ENCODE data around the gene AGPS. TPM values are rescaled to one million over a fixed set of nuclear protein-coding genes. Genes with fewer than 3 reads are reported as not detected.

Gene AGPS
- total and polyA plus RNA-seq, 2 donors (not counting 1 experiment from before 2014, with no cell fraction given), result 2.2 to 25.5 TPM

- intact Hi-C loops (cut with micrococcal nuclease), result no loop called here
- DNase-seq (no peak), ATAC-seq (ENCODE audit: low read depth) (no peak)
- H3K9ac ChIP-seq (ENCODE audit: low read length), result no peak overlapping the region
- H2AFZ ChIP-seq (ENCODE audit: insufficient read depth, low read depth, low read length, poor library complexity, severe bottlenecking), result no peak overlapping the region
- H3K4me3 Mint-ChIP-seq, result no peak overlapping the region
- peaks cover 5% of the 10 kb centered on the region for H3K4me1 Mint-ChIP-seq
- H3K27ac Mint-ChIP-seq, result no peak overlapping the region
- H3K4me3 ChIP-seq (ENCODE audit: control extremely low read depth in 1 of 5, extremely low read depth in 1 of 5, insufficient read depth in 1 of 5, low read depth in 2 of 5, low read length in 4 of 5), result no peak overlapping the region
- no peak overlapping the region for H3K27ac ChIP-seq (ENCODE audit: low read length in 2 of 2)
- H3K9me3 Mint-ChIP-seq (ENCODE audit: insufficient read depth), result peaks cover 3% of the 10 kb centered on the region
- H3K9me3 ChIP-seq (ENCODE audit: control extremely low read depth in 1 of 3, control insufficient read depth in 2 of 3, insufficient read depth in 1 of 3, low read length in 2 of 3), result peaks cover 0 to 9% (median 0%) of the 10 kb centered on the region in 3 donors
- H4K20me1 ChIP-seq (ENCODE audit: control insufficient read depth, insufficient read depth, low read length, poor library complexity, severe bottlenecking), result no peaks in the 10 kb centered on the region
- CTCF ChIA-PET, result interaction anchor here (1.1 kb wide), 1 partner anchor 53 kb away, joined by 4 read pairs; no protein-coding TSS in a partner anchor
- no peaks in the 10 kb centered on the region for H3K79me2 ChIP-seq (ENCODE audit: control insufficient read depth, insufficient read depth, low read length)
- H3K36me3 ChIP-seq (replicated peaks in 1 of 2; ENCODE audit: control extremely low read depth in 1 of 2, control insufficient read depth in 1 of 2, extremely low read depth in 1 of 2, insufficient read depth in 2 of 2, low read length in 1 of 2), result no peaks in the 10 kb centered on the region
- no peaks in the 10 kb centered on the region for H3K4me1 ChIP-seq (ENCODE audit: control insufficient read depth in 2 of 2, insufficient read depth in 2 of 2, low read length in 2 of 2)
- H3K4me2 ChIP-seq (replicated peaks; ENCODE audit: low read depth, low read length, poor library complexity, severe bottlenecking), result no peak overlapping the region
- POLR2A ChIA-PET, result no interaction called here
- 100% methylated on average over 1 of the region's 6 CpGs for WGBS (ENCODE audit: insufficient coverage)
- H3K27me3 ChIP-seq (replicated peaks in 1 of 4; ENCODE audit: control extremely low read depth in 1 of 4, control insufficient read depth in 3 of 4, insufficient read depth in 4 of 4, low read length in 3 of 4), result no peaks in the 10 kb centered on the region
- TF ChIP-seq CTCF (IDR thresholded peaks at IDR 0.05) (no peak), EZH2 (IDR thresholded peaks at IDR 0.05; ENCODE audit: borderline replicate concordance, insufficient read depth, low read depth, low read length, poor library complexity, severe bottlenecking) (no peak)
- H3K27me3 Mint-ChIP-seq, result no peaks in the 10 kb centered on the region
Observed at GRCh38 chr2:177543007-177543760, 150.6 kb downstream of the AGPS start.

GRCh38 chr2:177545143-177545542 lies 152.6 kb downstream of the AGPS start:
- Mint-ChIP-seq H3K4me3 (no peak overlapping the region), H3K9me3 (ENCODE audit: insufficient read depth) (peaks cover 3% of the 10 kb centered on the region), H3K27me3 (no peaks in the 10 kb centered on the region), H3K27ac (no peak overlapping the region), H3K4me1 (peaks cover 5% of the 10 kb centered on the region)
- no peaks in the 10 kb centered on the region for H4K20me1 ChIP-seq (ENCODE audit: control insufficient read depth, insufficient read depth, low read length, poor library complexity, severe bottlenecking)
- no peak overlapping the region for H3K27ac ChIP-seq (ENCODE audit: low read length in 2 of 2)
- ChIA-PET POLR2A (no interaction called here), CTCF (no interaction called here)
- no peak for DNase-seq
- H3K9ac ChIP-seq (ENCODE audit: low read length), result no peak overlapping the region
- H3K4me2 ChIP-seq (replicated peaks; ENCODE audit: low read depth, low read length, poor library complexity, severe bottlenecking), result no peak overlapping the region
- no peaks in the 10 kb centered on the region for H3K36me3 ChIP-seq (replicated peaks in 1 of 2; ENCODE audit: control extremely low read depth in 1 of 2, control insufficient read depth in 1 of 2, extremely low read depth in 1 of 2, insufficient read depth in 2 of 2, low read length in 1 of 2)
- H3K4me1 ChIP-seq (ENCODE audit: control insufficient read depth in 2 of 2, insufficient read depth in 2 of 2, low read length in 2 of 2), result no peaks in the 10 kb centered on the region
- no peaks in the 10 kb centered on the region for H3K79me2 ChIP-seq (ENCODE audit: control insufficient read depth, insufficient read depth, low read length)
- no peak for ATAC-seq (ENCODE audit: low read depth)
- intact Hi-C loops (cut with micrococcal nuclease), result no loop called here
- H3K27me3 ChIP-seq (replicated peaks in 1 of 4; ENCODE audit: control extremely low read depth in 1 of 4, control insufficient read depth in 3 of 4, insufficient read depth in 4 of 4, low read length in 3 of 4), result no peaks in the 10 kb centered on the region
- H3K9me3 ChIP-seq (ENCODE audit: control extremely low read depth in 1 of 3, control insufficient read depth in 2 of 3, insufficient read depth in 1 of 3, low read length in 2 of 3), result peaks cover 0 to 9% (median 0%) of the 10 kb centered on the region in 3 donors
- H3K4me3 ChIP-seq (ENCODE audit: control extremely low read depth in 1 of 5, extremely low read depth in 1 of 5, insufficient read depth in 1 of 5, low read depth in 2 of 5, low read length in 4 of 5), result no peak overlapping the region
- WGBS (ENCODE audit: insufficient coverage), result no CpG with 5 or more reads among the region's 3 CpGs
- TF ChIP-seq CTCF (IDR thresholded peaks at IDR 0.05), result no peak
- no peak for TF ChIP-seq EZH2 (IDR thresholded peaks at IDR 0.05; ENCODE audit: borderline replicate concordance, insufficient read depth, low read depth, low read length, poor library complexity, severe bottlenecking)
- H2AFZ ChIP-seq (ENCODE audit: insufficient read depth, low read depth, low read length, poor library complexity, severe bottlenecking), result no peak overlapping the region

Measured in B cell (primary cell).